Measurements from ENCODE around the gene SPAG7. TPM values are rescaled to one million over a fixed set of nuclear protein-coding genes. Genes with fewer than 3 reads are reported as not detected.

SPAG7 gene
- total RNA-seq, 1 donor from 2014 or later: 40.5 TPM

- Histone ChIP-seq H3K4me3 (ENCODE audit: low read depth, low read length) (peak overlapping the region; percentile 68), H3K27me3 (ENCODE audit: control insufficient read depth, insufficient read depth, low read length) (no peaks in the 10 kb centered on the region), H3K36me3 (ENCODE audit: control insufficient read depth, insufficient read depth, low read length) (peaks cover 10% of the 10 kb centered on the region)
- DNase-seq (ENCODE audit: low read depth) (no peak), FAIRE-seq (no peak)
- TF ChIP-seq, protein P1, sequence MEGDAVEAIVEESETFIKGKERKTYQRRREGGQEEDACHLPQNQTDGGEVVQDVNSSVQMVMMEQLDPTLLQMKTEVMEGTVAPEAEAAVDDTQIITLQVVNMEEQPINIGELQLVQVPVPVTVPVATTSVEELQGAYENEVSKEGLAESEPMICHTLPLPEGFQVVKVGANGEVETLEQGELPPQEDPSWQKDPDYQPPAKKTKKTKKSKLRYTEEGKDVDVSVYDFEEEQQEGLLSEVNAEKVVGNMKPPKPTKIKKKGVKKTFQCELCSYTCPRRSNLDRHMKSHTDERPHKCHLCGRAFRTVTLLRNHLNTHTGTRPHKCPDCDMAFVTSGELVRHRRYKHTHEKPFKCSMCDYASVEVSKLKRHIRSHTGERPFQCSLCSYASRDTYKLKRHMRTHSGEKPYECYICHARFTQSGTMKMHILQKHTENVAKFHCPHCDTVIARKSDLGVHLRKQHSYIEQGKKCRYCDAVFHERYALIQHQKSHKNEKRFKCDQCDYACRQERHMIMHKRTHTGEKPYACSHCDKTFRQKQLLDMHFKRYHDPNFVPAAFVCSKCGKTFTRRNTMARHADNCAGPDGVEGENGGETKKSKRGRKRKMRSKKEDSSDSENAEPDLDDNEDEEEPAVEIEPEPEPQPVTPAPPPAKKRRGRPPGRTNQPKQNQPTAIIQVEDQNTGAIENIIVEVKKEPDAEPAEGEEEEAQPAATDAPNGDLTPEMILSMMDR (IDR thresholded peaks at IDR 0.05; ENCODE audit: insufficient read depth, low read length, severe bottlenecking): no peak
Observed at GRCh38 chr17:4968486-4969046, 949 bp upstream of the SPAG7 start.

DNA sequence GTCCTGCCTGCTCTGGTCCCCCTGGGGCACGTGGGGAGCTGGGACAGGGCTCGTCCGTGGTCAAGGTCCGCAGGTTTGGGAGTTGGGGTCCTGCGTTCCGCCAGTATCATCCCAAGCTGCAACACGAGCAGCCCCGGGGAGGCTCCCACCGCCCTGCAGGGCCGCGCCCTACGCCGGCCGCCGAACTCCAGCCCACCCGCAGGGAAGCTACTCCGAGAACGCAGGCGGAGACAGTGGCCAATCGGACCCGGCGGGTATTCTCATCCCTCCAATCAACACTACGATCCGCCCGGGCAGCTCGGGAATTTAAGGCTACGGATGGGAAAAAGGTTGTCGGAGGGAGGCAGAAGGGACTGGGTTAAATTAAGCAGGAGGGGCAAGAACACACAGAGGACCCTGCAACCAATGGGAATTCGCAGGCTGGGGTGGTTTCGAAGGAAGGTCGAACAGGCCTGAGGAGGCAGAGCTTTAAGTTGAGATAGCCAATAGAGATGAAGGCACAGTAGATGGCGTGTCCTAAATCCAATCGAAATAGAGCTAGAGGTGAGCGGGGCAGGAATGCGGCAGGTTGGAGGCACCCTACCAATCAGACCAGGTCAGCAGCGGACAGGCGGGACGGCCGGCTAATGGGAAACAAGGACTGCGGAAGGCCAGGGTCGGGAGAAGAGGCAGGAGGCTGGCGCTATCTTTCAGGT is 626 bp downstream of the SPAG7 start:
- no peaks in the 10 kb centered on the region for H3K27me3 ChIP-seq (ENCODE audit: control insufficient read depth, insufficient read depth, low read length)
- peak overlapping the region; percentile 68 for H3K4me3 ChIP-seq (ENCODE audit: low read depth, low read length)
- H3K36me3 ChIP-seq (ENCODE audit: control insufficient read depth, insufficient read depth, low read length): peaks cover 5% of the 10 kb centered on the region
- FAIRE-seq (peak; percentile 91), DNase-seq (ENCODE audit: low read depth) (peak; percentile 98)
- TF ChIP-seq, protein P1 (IDR thresholded peaks at IDR 0.05; ENCODE audit: insufficient read depth, low read length, severe bottlenecking): no peak

- no peak overlapping the region for H3K4me3 ChIP-seq (ENCODE audit: low read depth, low read length)
- no peaks in the 10 kb centered on the region for H3K27me3 ChIP-seq (ENCODE audit: control insufficient read depth, insufficient read depth, low read length)
- TF ChIP-seq, protein P1 (IDR thresholded peaks at IDR 0.05; ENCODE audit: insufficient read depth, low read length, severe bottlenecking): no peak
- H3K36me3 ChIP-seq (ENCODE audit: control insufficient read depth, insufficient read depth, low read length): peaks cover 5% of the 10 kb centered on the region
- DNase-seq (ENCODE audit: low read depth) (no peak), FAIRE-seq (no peak)
Observed at GRCh38 chr17:4965311-4965986, 2.2 kb downstream of the SPAG7 start.

DNA sequence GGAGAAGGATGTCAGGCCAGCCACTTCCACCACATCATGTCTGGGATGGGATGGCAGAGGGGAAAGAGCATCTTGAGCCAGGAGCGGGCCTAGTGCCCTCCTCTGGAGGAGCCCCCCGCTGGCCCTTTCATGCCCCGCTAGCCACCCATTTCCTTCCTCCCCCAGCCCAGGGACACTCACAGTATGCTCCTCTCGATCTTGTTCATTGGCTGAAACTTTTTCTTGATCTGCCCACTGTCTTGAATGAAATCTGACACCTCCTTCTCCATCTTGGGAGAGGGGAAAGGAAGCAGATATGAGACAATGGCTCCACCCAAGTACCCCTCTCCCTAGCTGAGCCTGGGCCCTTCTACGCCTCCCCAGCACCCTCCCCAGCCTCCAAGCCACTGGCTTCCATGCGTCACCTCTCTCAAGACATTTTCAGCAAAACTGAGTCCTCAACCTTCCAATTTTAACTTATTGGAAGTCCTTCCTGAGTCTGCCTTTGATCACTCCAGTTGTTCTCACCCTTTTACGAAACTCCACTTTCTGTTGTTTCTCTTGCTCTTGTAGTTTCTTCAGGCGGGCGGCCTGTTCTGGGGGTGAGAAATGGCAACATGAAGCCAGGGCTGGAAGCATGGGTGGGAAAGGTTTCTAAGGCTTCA is 7.2 kb downstream of the SPAG7 start:
- Histone ChIP-seq H3K27me3 (ENCODE audit: control insufficient read depth, insufficient read depth, low read length) (no peaks in the 10 kb centered on the region), H3K36me3 (ENCODE audit: control insufficient read depth, insufficient read depth, low read length) (peaks cover 11% of the 10 kb centered on the region), H3K4me3 (ENCODE audit: low read depth, low read length) (no peak overlapping the region)
- no peak for DNase-seq (ENCODE audit: low read depth)
- FAIRE-seq: no peak
- TF ChIP-seq, protein P1 (IDR thresholded peaks at IDR 0.05; ENCODE audit: insufficient read depth, low read length, severe bottlenecking): no peak

DNA sequence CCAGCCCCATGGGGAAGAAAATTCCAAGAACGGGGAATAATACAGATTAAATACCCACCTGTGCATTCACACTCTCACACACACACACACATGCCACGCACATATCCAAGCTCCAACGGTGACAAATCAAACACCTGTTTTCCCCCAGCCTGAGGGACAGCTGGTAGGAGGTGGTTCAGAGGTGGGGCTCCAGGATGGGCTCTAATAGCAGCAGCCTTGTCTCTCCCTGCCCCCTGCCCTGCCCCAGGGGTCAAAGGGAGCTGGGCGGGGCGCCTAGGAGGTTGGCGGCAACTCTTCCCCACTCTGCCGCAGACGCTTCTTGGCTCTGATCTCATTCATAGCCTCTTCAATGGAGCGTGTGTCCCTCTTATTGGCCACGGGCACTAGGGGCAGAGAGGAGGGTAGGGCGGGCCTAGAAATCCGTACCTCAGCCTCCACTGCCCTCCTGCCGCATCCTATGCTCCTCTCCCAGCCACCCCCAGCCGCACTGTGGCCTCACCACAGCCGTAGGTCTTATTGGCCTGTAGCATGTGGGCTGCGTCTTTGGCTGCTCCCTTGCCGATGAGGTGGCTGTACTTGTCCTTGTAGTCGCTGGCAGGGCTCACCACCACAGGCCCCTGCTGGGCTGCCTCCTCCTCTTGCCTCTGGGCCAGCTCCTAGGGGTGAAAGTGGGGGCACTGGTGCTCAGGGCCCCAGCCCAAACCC is 8.2 kb downstream of the SPAG7 start:
- Histone ChIP-seq H3K27me3 (ENCODE audit: control insufficient read depth, insufficient read depth, low read length) (no peaks in the 10 kb centered on the region), H3K4me3 (ENCODE audit: low read depth, low read length) (no peak overlapping the region), H3K36me3 (ENCODE audit: control insufficient read depth, insufficient read depth, low read length) (peaks cover 11% of the 10 kb centered on the region)
- TF ChIP-seq, protein P1 (IDR thresholded peaks at IDR 0.05; ENCODE audit: insufficient read depth, low read length, severe bottlenecking): no peak
- DNase-seq (ENCODE audit: low read depth) (no peak), FAIRE-seq (no peak)
